Keratinocyte (primary cell): ENCODE data around the gene FSTL5. TPM values are rescaled to one million over a fixed set of nuclear protein-coding genes. Genes with fewer than 3 reads are reported as not detected.
A peak's percentile ranks its signal among the peaks of the same experiment; 100 is the strongest.

Experiments used
- DNase-seq: peaks from one replicate; pipeline ENCODE4 v3.0.0-alpha.2; 2011; ENCODE audit warnings: low read depth, missing footprints, low spot score
- FAIRE-seq: peaks from 2 replicates; lab custom pipeline; 2011; peaks lifted over from hg19 to GRCh38; lab: Jason Lieb, UNC
- H2AFZ ChIP-seq: 2 replicates; pipeline ENCODE4 v1.6.0; 2012; ENCODE audit warnings: low read length, control low read depth, inconsistent platforms; ENCODE audit not compliant: control insufficient read depth
- H3K27ac ChIP-seq: 2 replicates; pipeline ENCODE4 v1.5.1; 2011; ENCODE audit warnings: low read length; ENCODE audit not compliant: control insufficient read depth, insufficient read depth
- H3K27me3 ChIP-seq: 3 replicates; pipeline ENCODE4 v1.6.0; 2011; ENCODE audit warnings: low read length; ENCODE audit not compliant: control insufficient read depth, insufficient read depth; ENCODE audit errors: extremely low read depth
- H3K36me3 ChIP-seq, 2 experiments: 2 replicates in 1 of 2; 3 replicates in 1 of 2; pipeline ENCODE4 v1.5.1; 2011; ENCODE audit warnings: low read length in 2 of 2, mild to moderate bottlenecking in 1 of 2; ENCODE audit not compliant: control insufficient read depth in 2 of 2, insufficient read depth in 2 of 2; ENCODE audit errors: extremely low read depth in 1 of 2
- H3K4me1 ChIP-seq: 3 replicates; pipeline ENCODE4 v1.5.1; 2011; ENCODE audit warnings: low read length; ENCODE audit not compliant: control insufficient read depth, insufficient read depth; ENCODE audit errors: extremely low read depth
- H3K4me2 ChIP-seq: 3 replicates; pipeline ENCODE4 v1.6.0; 2011; ENCODE audit warnings: low read depth, low read length; ENCODE audit not compliant: control insufficient read depth, insufficient read depth; ENCODE audit errors: extremely low read depth
- H3K4me3 ChIP-seq, 3 experiments: fragments of 200-600 bp in 1 of 3; sonication (generic) in 1 of 3; 2 replicates in 2 of 3; 3 replicates in 1 of 3; pipeline ENCODE4 v1.5.1; 2011 to 2016; ENCODE audit warnings: low read length in 3 of 3, mild to moderate bottlenecking in 3 of 3, control low read depth in 2 of 3, inconsistent platforms in 1 of 3, low read depth in 1 of 3, mixed read lengths in 1 of 3, mixed run types in 1 of 3, moderate library complexity in 1 of 3; ENCODE audit not compliant: control insufficient read depth in 2 of 3, insufficient read depth in 2 of 3; ENCODE audit errors: extremely low read depth in 1 of 3
- H3K79me2 ChIP-seq: 2 replicates; pipeline ENCODE4 v1.6.0; 2012; ENCODE audit warnings: low read length; ENCODE audit not compliant: control insufficient read depth, insufficient read depth
- H3K9ac ChIP-seq: 3 replicates; pipeline ENCODE4 v1.6.0; 2011; ENCODE audit warnings: low read length; ENCODE audit not compliant: control insufficient read depth, insufficient read depth; ENCODE audit errors: extremely low read depth
- H3K9me1 ChIP-seq: 3 replicates; pipeline ENCODE4 v1.6.0; 2011; ENCODE audit warnings: low read length; ENCODE audit not compliant: control insufficient read depth, insufficient read depth; ENCODE audit errors: extremely low read depth
- H3K9me3 ChIP-seq: 2 replicates; pipeline ENCODE4 v1.5.1; 2012; ENCODE audit warnings: low read depth, low read length; ENCODE audit not compliant: control insufficient read depth
- H4K20me1 ChIP-seq: 3 replicates; pipeline ENCODE4 v1.6.0; 2011; ENCODE audit warnings: low read length; ENCODE audit not compliant: control insufficient read depth, insufficient read depth; ENCODE audit errors: extremely low read depth
- CTCF ChIP-seq, 3 experiments: IDR thresholded peaks in 1 of 3; conservative IDR thresholded peaks in 1 of 3; optimal IDR thresholded peaks in 1 of 3; 2 replicates in 2 of 3; 3 replicates in 1 of 3; pipeline versions ENCODE3 to v1.5.1; 2011; ENCODE audit warnings: low read length in 3 of 3, mild to moderate bottlenecking in 3 of 3, moderate library complexity in 2 of 3, control low read depth in 1 of 3, inconsistent platforms in 1 of 3; ENCODE audit not compliant: insufficient read depth in 2 of 3; ENCODE audit errors: extremely low read depth in 1 of 3
- EZH2 ChIP-seq: IDR thresholded peaks from one replicate; pipeline ENCODE4 v1.6.1; 2012; ENCODE audit warnings: inconsistent platforms, mild to moderate bottlenecking, low read length, moderate library complexity
- dilution Hi-C: fragments of 300-500 bp; cut with MboI; formaldehyde crosslinking; loops from one replicate; pipeline ENCODE4 v1.7.0; 2020; ENCODE audit warnings: low sequenced_read_pairs; ENCODE audit not compliant: extremely low pct_ligation_motif_present
- polyA plus RNA-seq, 5 experiments: library from polyadenylated mRNA; depleted of rRNA in 3 of 5; stranded (reverse) in 3 of 5; stranded (forward) in 1 of 5; unstranded in 1 of 5; fragments of >200 nt; gene quantifications; 1 replicate in 1 of 5; 2 replicates in 3 of 5; 3 replicates in 1 of 5; pipeline versions ENCODE4 v1.2.1 to v1.2.3, GENCODE V29; 2011 to 2012; ENCODE audit warnings: missing spikeins in 2 of 5, low read depth in 1 of 5, low replicate concordance in 1 of 5

Gene FSTL5
- polyA plus RNA-seq, 1 donor (not counting 4 experiments of a cell fraction or from before 2014, with no cell fraction given) = not detected

GRCh38 chr4:161714931-161715330, 448.9 kb downstream of the FSTL5 start:
- Histone ChIP-seq H3K4me3 (no peak overlapping the region), H3K9ac (no peak overlapping the region), H3K9me1 (no peaks in the 10 kb centered on the region), H3K79me2 (no peaks in the 10 kb centered on the region), H3K4me1 (no peaks in the 10 kb centered on the region), H3K9me3 (no peaks in the 10 kb centered on the region), H3K36me3 (no peaks in the 10 kb centered on the region), H3K27ac (no peak overlapping the region), H2AFZ (no peak overlapping the region), H3K27me3 (no peaks in the 10 kb centered on the region), H3K4me2 (no peak overlapping the region), H4K20me1 (no peaks in the 10 kb centered on the region)
- DNase-seq (no peak), FAIRE-seq (no peak)
- dilution Hi-C loops = no loop called here
- TF ChIP-seq EZH2 (no peak), CTCF (optimal IDR thresholded peaks at IDR 0.05 in 1 of 3, IDR thresholded peaks at IDR 0.05 in 1 of 3, conservative IDR thresholded peaks at IDR 0.05 in 1 of 3; ENCODE audit: extremely low read depth in 1 of 3, insufficient read depth in 2 of 3, low read length in 3 of 3) (no peak)

DNA sequence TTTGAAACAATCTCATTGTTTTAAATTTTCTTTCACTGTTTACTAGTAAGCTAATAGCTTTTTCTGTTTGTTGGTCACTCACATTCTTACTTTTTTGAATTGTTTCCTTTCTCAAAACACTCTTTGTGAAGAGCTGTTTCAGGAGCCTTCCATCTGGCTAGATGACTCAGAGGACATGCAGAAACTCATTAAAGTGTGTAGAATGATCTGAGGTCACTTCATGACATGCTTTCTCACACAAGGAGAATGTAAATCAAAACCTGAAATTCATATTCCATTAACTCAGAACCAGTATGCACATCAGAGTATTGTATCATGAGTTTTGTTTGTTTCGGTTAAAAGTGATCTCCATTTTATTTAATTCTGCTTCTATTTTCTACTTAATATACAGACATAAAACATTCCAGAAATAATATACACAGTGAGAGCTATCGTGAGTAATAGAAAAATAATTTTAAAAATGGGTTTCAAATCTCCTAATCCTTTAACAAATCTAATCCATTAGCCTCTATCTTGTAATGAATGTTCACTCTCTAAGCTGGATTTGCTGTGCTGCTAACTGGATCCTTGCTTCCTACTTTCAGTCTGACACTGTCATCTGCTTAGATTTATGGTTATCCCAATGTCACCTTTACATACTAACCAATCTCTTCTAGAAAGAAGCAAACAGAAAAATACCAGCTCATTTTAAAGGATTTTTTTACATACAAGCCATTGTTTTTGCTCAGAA, 449.6 kb downstream of the FSTL5 start:
- no peak overlapping the region for H3K4me3 ChIP-seq
- no peaks in the 10 kb centered on the region for H4K20me1 ChIP-seq
- FAIRE-seq (no peak), DNase-seq (peak; percentile 44)
- dilution Hi-C loops = no loop called here
- peak overlapping the region; percentile 53 for H3K27ac ChIP-seq
- H3K27me3 ChIP-seq = no peaks in the 10 kb centered on the region
- H3K9ac ChIP-seq = no peak overlapping the region
- no peaks in the 10 kb centered on the region for H3K4me1 ChIP-seq
- no peaks in the 10 kb centered on the region for H3K9me1 ChIP-seq
- TF ChIP-seq EZH2 (no peak), CTCF (optimal IDR thresholded peaks at IDR 0.05 in 1 of 3, IDR thresholded peaks at IDR 0.05 in 1 of 3, conservative IDR thresholded peaks at IDR 0.05 in 1 of 3; ENCODE audit: extremely low read depth in 1 of 3, insufficient read depth in 2 of 3, low read length in 3 of 3) (no peak)
- no peaks in the 10 kb centered on the region for H3K36me3 ChIP-seq
- no peaks in the 10 kb centered on the region for H3K79me2 ChIP-seq
- no peak overlapping the region for H3K4me2 ChIP-seq
- peak overlapping the region; percentile 53 for H2AFZ ChIP-seq
- H3K9me3 ChIP-seq = no peaks in the 10 kb centered on the region
